ENCODE measurements around the gene NDUFAF2. TPM values are rescaled to one million over a fixed set of nuclear protein-coding genes. Genes with fewer than 3 reads are reported as not detected.

NDUFAF2 gene
- total and polyA plus RNA-seq, 2 of the 13 experiments (the other 11 are each of a cell fraction or from before 2014, with no cell fraction given): 34.0 to 78.4 TPM

- CTCF ChIA-PET (ENCODE audit: low intra/inter-chr PET ratio, low total read pairs): no interaction called here
- Histone ChIP-seq H3K9me3 (ENCODE audit: low read length) (no peaks in the 10 kb centered on the region), H3K27ac (ENCODE audit: extremely low read length, insufficient read depth, low read length) (no peak overlapping the region), H2AFZ (ENCODE audit: low read length) (no peak overlapping the region), H4K20me1 (ENCODE audit: insufficient read depth, low read length) (no peaks in the 10 kb centered on the region), H3K9ac (ENCODE audit: insufficient read depth, low read depth, low read length) (no peak overlapping the region), H3K79me2 (ENCODE audit: insufficient read depth, low read length) (peaks cover 42% of the 10 kb centered on the region), H3K4me2 (ENCODE audit: low read depth, low read length) (peak overlapping the region; percentile 75), H3K27me3 (ENCODE audit: control insufficient read depth in 1 of 2, insufficient read depth in 2 of 2, low read length in 2 of 2) (no peaks in the 10 kb centered on the region; a peak in 1 of 5 replicates), H3K4me1 (ENCODE audit: insufficient read depth, low read length) (peaks cover 37% of the 10 kb centered on the region), H3K36me3 (replicated peaks in 1 of 2; ENCODE audit: control insufficient read depth in 1 of 2, insufficient read depth in 2 of 2, low read length in 2 of 2) (peaks cover 3 to 18% of the 10 kb centered on the region in 2 experiments; a peak in 4 of 5 replicates), H3K4me3 (replicated peaks in 1 of 3; ENCODE audit: insufficient read depth in 1 of 3, low read depth in 2 of 3, low read length in 3 of 3) (no peak overlapping the region)
- FAIRE-seq (no peak), DNase-seq (ENCODE audit: low spot score) (no peak), ATAC-seq (no peak)
- WGBS (ENCODE audit: low lambda C conversion rate): 92% methylated on average over 4 of the region's 4 CpGs
- BruUV-seq (replicated peaks): no TSS peak
- POLR2A ChIA-PET: no interaction called here
- intact Hi-C loops (cut with micrococcal nuclease; ENCODE audit: unreplicated experiment): loop anchor here (5.0 to 10.0 kb wide), 3 partner anchors 103 to 495 kb away; no protein-coding TSS in a partner anchor
- in situ Hi-C loops (cut with HindIII; ENCODE audit: extremely low pct_ligation_motif_present, low pct_unique_long_range_greater_than_20kb): no loop called here
- no peak for TF ChIP-seq ZFYVE20 (CRISPR knock-in tag; IDR thresholded peaks at IDR 0.05; ENCODE audit: borderline replicate concordance, low read depth)
- TF ChIP-seq PRMT3 (CRISPR knock-in tag; IDR thresholded peaks at IDR 0.05; ENCODE audit: borderline replicate concordance, low read depth): no peak
- no peak for TF ChIP-seq NR1H2 (CRISPR knock-in tag; IDR thresholded peaks at IDR 0.05; ENCODE audit: borderline replicate concordance, low read depth)
- no peak for TF ChIP-seq ZFP1 (CRISPR knock-in tag; IDR thresholded peaks at IDR 0.05)
- no peak for TF ChIP-seq ZNF687 (CRISPR knock-in tag; IDR thresholded peaks at IDR 0.05)
- no peak for TF ChIP-seq NFKB2 (CRISPR knock-in tag; IDR thresholded peaks at IDR 0.05; ENCODE audit: borderline replicate concordance)
- no peak for TF ChIP-seq ISL2 (CRISPR knock-in tag; IDR thresholded peaks at IDR 0.05)
- TF ChIP-seq PAX8 (CRISPR knock-in tag; IDR thresholded peaks at IDR 0.05; ENCODE audit: borderline replicate concordance): no peak
These were observed 214.8 kb downstream of the NDUFAF2 start for GRCh38 chr5:61159836-61160235.
